ENCODE measurements around the gene SENP8.
A peak's percentile ranks its signal among the peaks of the same experiment; 100 is the strongest.

Gene SENP8

GRCh38 chr15:72116731-72117485, 1.3 kb upstream of the SENP8 start:
- peak; percentile 25 for DNase-seq

DNA sequence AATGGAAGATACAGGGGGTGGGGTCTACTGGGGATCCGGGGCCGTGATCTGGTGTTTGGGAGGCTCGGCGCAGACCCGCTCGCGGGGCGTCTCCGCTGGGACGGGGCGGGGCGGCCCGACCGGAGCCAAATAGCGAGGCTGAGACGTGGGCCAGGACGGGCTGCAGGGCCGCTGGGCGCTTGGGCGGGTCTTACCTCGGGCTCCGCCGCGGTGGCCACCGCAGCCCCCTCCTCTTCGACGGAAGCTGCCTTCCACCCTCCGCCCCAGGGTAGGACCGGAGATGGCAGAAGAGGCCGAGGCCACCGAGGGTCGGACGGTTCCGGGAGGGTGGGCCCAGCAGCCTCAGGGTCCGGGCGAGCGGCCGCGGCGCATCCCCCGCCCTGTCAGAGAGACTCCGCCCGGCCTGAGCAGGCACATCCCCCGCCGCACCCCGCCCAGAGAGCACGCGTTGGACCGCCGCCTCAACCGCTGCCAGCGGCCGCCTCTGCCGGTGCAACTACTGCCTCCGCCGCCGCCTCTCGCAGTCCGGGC, 652 bp upstream of the SENP8 start:
- peak; percentile 87 for DNase-seq

- no peak for DNase-seq
Measured at GRCh38 chr15:72124218-72124617, 6.0 kb downstream of the SENP8 start.

DNA sequence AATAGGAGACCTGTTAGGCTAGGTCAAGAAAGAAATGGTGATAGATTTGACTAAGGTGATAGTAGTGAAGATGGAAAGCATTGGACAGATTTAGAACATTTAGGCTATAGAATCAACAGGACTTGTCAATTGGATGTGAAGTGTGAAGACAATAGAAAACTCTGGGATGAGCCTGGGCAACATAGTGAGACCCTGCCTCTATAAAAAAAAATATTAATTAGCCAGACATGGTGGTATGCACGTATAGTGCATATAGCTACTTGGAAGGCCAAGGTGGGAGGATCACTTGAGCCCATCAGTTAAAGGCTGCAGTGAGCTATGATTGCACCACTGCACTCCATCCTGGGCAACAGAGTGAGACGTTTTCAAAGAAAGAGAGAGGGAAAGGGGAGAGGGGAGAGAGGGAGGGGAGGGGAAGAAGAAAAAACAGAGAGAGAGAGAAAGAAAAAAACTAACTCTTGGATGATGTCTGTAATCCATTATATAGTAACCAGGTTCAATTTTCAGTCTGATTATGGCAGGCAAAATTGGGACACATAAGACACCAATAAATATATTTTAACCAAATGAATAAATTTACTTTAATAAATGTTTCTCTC, 9.6 kb downstream of the SENP8 start:
- no peak for DNase-seq

- DNase-seq: no peak
Measured at GRCh38 chr15:72128359-72128758, 10.2 kb downstream of the SENP8 start.

- DNase-seq: no peak
Measured at GRCh38 chr15:72130272-72130671, 12.1 kb downstream of the SENP8 start.

- DNase-seq: no peak
Measured at GRCh38 chr15:72131922-72132321, 13.7 kb downstream of the SENP8 start.

GRCh38 chr15:72133211-72133610, 15.0 kb downstream of the SENP8 start:
- no peak for DNase-seq

- no peak for DNase-seq
Measured at GRCh38 chr15:72135719-72136118, 17.5 kb downstream of the SENP8 start.

GRCh38 chr15:72136170-72137051, 18.2 kb downstream of the SENP8 start:
- no peak for DNase-seq

GRCh38 chr15:72139667-72140066, 21.5 kb downstream of the SENP8 start:
- DNase-seq: no peak

DNA sequence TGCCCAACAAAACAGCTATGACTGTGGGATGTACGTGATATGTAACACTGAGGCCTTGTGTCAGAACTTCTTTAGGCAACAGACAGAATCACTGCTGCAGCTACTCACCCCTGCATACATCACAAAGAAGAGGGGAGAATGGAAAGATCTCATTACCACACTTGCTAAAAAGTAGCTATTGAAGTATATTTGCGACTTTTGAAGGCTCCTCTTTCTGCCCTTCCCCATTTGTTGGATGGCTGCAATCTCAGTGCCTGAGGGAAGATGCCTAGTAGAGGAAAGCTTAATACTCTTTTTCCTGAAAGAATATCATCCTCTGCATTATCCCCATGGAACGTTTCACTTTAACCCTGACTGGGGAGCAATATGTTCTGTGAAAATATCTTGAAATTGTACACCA, 21.9 kb downstream of the SENP8 start:
- no peak for DNase-seq

- peak; percentile 14 for DNase-seq
Measured at GRCh38 chr15:72141171-72142084, 23.2 kb downstream of the SENP8 start.

DNA sequence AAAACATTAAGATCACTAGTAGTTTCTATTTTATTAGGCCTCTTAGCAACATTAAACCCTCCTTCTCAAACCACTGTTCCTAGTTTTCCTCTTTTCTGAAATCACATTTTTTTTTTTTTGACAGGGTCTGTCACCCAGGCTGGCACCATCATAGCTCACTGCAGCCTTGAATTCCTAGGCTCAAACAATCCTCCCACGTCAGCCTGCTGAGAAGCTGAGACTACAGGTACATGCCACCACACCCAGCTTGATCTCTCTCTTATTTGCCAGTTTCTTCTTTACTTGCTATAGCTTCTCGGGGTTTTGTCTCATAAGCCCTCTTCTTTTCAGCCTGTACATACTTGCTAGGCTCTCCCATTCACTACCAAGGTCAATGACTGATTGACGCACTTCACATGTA, 28.0 kb downstream of the SENP8 start:
- no peak for DNase-seq

GRCh38 chr15:72146934-72147333, 28.7 kb downstream of the SENP8 start:
- DNase-seq: no peak

- peak; percentile 12 for DNase-seq
Measured at GRCh38 chr15:72147418-72147817, 29.2 kb downstream of the SENP8 start.

GRCh38 chr15:72153269-72154000, 35.2 kb downstream of the SENP8 start:
- DNase-seq: no peak

- no peak for DNase-seq
Measured at GRCh38 chr15:72154316-72154715, 36.1 kb downstream of the SENP8 start.

DNA sequence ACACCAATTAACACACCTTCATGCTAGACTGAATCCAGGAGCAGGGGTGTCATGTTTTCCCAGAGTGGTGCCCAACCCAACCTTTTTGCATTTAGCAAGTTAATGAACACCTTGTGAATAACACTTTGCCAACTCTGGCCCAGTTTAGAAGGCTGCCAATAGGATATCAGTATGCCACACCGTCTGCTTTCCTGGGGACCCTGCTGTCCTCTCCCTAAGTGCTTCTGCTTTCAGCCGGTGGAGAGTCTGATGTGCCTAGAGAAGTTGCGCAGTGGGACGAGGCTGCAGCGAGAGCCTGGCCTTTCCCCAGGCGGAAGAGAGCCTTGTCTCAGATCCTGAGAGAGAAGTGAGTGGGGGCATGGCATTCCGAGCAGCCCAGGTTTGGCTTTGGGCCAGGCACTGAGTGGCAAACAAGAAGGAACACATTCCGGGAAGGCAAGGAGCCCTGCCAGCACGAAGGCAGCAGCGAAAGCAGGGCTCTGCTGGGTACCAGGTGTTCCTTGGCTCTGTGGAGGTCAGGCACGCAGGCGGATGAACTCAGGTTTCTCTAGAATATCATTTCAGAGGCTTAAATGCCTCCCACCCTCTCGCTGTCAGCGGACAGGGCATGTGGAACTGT, 36.9 kb downstream of the SENP8 start:
- DNase-seq: peak; percentile 8

DNA sequence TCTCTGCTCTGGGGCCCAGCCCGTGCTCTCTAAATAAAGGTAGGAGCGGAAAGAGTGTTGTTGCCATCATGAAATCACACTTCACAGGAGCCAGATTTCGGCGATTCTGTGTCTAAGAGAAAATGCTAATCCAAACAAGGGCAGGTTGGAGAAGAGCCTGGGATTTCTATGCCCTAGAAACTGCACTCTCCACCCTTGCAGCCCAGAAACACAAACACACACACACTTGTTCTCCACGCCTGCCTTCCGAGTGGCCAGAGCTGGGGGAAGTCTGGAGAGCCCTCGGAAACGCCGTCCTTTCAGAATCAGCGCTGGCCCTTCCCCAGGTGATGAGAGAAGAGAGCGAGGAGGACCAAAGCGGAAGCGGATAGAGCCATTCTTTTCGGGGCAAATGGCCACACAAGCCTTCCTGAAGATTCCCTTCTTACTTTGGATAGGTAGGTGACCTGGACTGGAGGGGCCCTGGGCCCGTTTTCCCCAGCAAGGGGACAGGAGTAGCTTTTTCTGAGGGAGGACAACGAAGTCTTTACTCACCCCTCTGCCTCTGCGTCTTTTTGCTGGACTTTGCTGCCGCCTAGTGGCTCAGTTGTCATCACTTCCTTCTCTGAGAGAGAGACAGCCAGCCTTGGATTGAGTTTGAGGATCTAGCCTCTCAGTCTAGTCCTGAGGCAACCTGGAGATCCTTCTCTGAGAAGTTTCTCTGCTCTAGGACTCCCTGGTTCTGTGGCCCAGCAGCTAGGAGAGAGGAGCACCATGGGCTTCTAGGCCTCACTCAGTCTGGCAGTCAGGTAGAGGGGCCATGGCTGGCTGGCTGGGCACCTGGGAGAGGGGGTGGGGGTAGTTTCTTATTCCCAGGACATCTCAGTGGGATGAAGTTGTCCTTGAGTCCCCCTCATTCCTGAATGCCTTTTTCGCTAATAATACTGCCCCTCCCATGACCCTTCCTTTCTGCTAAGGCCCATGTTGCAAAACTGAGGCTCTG, 37.7 kb downstream of the SENP8 start:
- peak; percentile 84 for DNase-seq
